GM19395 (cell line): ENCODE results near the gene FIBCD1.

Source experiments
- ATAC-seq: cut with Tn5 transposase; IDR thresholded peaks from one replicate; pipeline ENCODE4 v1.9.1; 2021; ENCODE audit warnings: mild to moderate bottlenecking, moderate library complexity; ENCODE audit not compliant: unreplicated experiment

The FIBCD1 gene

DNA sequence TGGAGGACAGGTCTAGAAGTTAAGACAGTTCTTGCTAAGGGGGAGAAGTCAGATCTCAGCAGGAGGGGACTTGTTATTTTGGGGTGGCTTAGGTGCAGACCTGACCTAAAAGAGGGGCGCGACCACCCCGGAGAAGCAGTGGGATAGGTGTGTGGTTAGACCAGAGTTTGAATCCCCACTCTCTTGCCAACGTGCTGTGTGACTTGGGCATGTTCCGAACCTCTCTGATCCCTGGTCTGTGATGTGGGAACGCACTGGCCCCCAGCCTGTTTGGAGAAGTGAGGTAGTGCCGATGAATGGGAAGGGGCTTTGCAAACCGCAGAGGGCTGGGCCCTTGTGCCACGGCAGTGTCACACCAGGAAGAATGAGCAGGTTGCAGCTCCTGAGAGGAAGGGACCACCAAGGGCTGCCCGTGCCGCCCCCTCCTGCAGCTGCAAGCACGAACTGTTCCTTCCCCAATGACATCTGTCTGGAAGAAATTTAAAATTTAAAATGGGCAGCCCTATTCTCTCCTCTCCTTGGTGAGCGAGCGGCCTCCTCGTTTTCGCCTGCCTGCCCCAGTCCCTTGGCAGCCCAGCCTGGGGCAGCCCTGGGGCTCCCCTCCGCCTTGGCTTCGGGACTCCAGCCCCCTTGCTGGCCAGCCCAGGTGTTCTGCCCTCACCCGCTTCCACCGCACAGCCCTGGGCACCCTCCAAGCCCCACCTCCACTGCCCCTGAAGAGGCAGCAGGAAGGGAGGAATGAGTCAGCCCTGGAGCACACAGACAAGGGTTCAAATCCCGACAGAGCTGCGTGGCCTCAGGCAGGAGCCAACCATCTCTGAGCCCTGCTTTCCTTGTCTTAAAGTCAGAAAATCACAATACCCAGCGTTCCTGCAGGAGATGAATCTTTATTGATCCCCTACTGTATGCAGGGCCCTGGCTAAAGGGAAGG, 1.6 kb downstream of the FIBCD1 start:
- no peak for ATAC-seq

DNA sequence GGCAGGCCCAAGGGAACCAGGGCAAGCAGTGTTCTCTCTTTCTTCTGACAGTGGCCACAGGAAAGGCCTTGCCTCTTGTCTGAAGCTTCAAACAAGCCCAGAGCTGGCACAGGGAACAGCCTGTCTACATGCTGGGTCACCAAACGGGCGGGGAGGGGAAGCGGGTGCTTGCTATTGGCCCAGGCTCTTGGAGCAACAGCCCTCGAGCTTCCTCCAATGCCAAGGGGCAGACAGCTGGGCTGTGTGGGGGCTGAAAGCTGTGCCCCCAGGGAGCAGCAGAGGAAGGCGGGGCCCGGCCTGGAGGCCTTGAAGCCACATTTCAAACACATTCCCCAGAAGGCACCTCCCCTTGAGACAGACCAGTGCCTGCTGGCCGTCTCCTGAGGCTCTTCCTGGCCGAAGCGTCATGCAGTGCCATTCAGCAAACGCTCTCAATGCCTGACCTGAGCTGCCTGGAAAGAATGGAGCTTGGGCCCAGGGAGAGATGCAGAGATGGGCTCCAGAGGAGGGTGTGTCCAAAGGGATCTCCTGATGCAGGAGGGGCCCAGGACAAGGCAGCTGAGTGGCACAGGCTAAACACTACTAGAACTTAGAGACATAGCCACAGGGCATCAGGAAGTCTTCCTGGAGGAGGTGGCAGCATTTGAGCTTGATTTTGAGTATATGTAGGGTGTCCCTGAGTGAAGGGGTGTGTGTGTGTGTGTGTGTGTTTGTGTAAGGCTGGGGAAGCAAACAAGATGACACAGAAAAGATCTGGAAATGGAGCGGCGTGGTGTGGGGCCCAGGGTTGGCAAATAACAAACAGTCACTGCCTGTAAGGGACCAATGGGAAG, 2.5 kb downstream of the FIBCD1 start:
- ATAC-seq: no peak

DNA sequence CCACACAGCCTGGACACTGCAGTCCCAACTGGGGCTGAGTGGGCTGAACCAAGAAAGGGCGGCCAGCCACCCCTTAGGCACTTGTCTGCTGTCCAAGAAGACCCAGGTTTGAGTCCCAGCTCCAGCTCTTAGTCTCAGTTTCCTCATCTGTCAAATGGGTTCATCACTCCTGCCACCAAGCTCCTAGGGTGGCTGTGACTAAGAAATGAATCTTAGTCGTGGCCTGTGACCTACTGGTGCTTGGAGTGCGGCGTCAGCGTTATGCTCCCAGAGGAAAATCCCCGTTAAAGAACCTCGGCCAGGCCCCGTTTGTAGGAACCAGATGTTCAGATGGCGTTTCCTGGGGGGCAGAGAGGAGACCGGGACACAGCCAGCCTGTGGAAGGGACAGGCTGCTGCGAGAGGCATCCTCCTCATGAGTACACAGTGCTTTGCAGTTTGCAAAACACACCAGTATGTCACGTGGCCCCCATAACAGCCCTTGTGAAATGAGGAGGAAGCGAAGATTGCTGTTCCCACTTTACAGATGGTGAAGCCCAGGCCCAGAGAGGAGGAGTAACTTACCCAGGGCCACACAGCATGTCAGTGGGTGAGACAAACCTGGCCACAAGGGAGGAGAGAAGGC, 3.3 kb downstream of the FIBCD1 start:
- no peak for ATAC-seq

DNA sequence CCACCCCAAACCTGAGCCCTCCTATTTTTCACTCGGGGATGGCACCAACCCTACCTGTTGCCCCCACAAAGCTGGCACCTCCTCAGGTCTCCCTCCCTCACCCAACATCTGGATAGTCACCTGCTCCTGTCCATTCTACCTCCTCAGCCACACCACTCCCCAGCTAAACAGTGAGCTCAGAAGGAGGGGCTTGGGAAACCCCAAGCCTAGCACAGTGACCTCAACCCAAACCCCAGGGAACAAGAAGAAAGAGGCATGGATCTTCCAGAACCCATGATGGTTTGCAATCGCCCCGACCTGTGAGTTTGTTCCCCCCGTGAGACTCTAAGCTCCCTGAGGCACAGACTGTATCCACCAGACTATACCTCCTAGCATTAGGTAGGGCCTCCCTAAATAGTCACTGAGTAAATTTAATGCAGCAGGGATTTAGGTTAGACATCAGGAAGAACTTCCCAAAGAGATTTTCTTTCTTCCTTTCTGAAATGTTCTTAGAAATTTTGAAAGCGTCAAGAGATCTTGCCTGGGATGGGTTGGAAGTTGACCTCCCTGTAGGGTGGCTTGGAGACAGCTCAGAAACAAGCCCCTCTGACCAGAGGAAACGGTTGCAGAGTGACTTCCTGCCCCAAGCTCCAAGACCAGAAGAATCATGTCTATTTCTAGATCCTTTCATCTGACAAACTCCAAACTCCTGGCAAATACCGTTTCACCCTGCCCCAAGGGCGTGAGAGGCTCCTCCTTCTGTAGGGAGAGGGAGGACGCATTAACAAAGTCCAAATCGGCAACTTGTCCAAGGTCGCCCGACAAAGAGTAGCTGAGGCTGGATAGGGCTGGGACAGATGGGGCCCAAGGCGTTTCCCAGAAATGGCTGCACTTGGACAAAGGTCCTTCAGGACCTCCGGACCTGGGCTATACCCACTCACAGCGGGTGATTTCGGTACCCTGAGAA, 4.1 kb downstream of the FIBCD1 start:
- ATAC-seq: no peak

DNA sequence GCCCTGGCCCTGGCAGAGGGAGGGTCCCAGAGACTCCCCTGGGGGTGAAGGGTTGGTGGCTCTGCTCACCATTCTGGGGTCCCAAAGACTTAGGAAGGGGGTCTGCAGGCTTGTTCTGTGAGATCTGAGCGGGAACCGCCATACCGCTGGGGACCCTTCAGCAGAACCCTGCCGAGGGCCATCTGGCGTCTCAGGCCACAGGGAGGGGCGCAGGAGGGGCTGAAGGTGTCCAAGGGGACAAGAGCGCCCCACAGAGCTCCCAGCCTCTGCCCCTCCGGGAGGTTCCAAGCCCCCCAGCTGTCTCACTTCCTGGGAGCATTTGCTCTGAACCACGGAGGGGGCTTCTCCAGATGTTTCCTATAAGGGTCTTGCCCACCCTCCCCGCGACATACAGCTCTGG, 4.8 kb downstream of the FIBCD1 start:
- no peak for ATAC-seq

DNA sequence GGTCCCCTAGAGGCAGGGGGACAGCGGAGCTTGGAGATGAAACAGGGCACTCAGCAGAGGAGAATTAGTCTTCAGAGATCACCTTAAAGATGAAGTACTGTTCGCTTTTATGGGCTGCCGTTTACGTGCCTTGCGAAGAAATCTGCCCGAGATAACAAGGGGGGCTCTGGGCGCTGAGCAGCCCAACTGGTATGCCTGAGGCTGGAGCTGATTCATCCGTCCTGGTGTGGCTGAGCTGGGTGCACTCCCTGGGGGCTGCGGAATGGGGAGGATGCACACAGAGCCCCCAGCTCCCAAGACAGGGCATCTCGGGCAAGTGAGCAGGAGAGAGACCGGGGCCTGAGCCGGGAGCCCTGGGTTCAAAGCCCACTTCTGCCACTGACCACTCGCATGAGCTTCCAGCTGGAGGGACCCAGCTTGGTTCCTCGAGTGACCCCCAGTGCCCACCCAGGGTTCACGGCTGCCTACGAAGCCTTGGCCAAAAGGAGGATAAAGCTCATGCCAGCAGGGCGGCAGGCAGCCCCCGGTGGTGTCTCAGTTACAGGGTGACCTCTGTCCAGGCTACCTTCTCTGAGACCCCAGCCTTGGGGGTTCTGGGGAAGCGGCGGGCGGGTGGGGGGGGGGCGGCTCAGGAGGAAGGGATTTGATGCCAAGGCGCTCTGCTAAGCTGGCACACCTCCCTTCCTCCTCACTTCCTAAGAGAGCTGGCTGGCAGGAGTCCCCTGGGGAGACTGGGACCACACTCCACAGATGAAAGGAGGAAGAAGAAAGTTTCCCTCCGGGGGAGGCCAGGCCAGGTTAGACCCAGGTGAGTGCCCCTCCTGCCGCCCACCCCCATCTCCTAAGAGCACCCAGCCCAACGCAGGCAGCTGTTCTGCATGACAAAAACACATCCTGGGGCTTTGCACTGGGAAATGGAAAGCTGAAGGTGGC, 5.7 kb downstream of the FIBCD1 start:
- ATAC-seq: no peak

DNA sequence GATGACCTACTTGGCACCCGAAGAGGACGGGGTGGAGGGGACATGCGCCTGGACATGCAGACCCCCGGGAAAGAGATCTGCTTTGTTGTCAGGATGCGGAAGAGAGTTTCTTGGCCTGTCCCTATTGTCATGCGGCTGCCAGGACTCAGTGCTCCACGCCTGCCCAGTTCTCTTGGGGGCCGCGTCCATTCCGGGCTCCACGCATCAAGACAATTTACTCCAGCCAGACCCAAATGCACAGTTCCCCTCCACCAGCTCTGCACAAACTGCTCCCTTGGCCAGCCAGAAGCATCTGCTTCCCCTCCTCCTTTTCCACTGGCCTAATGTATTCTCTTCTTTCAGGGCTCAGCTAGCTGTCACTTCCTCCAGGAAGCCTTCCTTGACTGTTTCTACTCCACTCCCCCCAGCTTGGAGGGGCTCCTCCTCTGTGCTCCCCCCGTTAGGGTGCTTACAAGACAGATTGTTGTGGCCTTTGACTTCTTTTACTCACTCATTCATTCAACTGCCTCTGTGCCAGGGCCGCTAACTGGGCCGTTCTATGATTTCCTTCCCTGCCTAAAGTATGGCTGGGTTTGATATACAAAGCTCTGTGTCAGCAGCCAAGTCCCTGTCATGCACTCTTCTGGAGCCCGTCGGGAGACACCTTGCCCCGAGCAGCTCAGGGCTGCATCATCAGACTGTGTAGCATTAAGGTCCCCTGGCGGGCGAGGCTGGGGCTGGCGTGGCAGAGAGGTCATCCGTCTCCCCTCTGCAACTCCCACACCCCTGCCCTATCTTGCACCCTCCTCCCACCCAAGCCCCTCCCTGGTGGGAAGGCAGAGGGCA, 6.6 kb downstream of the FIBCD1 start:
- ATAC-seq: no peak

DNA sequence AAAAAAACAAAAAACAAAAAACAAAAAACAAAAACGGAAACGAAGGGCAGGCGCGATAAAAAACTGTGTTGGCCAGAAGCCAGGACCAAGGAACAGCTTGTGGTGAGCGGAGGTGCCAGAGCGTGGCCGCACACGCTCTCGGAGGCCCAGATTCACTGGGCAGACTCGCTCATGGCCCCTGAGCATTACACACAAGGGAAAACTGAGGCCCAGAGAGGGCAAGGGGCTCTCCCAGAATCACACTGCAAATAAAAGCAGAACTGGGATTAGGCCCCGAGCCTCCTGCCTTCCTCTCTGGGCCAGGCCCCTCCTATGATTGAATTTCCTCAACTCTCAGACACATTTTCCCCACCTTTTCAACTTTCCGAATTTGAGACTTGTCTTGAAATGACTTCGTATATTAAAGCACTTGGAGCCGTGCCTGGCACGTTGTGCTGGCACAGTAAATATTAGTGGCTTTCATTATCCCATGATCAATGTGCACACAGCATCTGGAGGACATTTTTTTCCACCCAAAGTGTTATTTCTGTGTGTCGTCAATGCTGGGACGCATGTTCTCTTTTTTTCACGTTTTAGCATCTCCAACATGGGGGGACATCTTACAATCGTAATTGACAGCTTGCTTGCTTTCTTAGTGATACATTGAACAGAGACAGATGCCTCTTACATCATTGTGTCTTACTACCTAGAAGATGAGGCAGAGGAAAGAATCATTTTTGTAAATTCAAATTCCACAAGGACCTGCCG, 7.4 kb downstream of the FIBCD1 start:
- ATAC-seq: no peak

DNA sequence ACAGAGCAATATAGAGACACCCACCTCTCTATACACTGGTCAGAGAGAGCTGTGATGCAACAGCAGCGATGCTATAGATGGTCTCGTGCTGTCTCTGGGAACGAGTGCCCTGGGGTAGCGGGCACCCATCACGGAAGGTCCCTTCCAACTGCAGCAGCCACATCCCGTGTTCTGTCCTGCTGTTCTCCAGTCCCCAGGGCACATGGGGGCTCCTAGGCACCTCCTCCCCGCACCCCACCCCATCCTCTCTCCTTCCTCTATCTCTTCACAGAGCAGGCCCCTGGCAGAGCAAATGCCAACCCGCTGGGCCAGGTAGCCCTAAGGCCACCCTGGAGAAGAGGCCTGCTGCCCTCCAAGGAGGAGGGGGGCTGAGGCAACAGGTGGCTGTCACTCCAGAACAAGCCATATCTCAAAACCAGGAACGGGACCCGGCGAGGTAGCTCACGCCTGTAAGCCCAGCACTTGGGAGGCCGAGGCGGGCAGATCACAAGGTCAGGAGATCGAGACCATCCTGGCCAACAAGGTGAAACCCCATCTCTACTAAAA, 8.2 kb downstream of the FIBCD1 start:
- no peak for ATAC-seq

DNA sequence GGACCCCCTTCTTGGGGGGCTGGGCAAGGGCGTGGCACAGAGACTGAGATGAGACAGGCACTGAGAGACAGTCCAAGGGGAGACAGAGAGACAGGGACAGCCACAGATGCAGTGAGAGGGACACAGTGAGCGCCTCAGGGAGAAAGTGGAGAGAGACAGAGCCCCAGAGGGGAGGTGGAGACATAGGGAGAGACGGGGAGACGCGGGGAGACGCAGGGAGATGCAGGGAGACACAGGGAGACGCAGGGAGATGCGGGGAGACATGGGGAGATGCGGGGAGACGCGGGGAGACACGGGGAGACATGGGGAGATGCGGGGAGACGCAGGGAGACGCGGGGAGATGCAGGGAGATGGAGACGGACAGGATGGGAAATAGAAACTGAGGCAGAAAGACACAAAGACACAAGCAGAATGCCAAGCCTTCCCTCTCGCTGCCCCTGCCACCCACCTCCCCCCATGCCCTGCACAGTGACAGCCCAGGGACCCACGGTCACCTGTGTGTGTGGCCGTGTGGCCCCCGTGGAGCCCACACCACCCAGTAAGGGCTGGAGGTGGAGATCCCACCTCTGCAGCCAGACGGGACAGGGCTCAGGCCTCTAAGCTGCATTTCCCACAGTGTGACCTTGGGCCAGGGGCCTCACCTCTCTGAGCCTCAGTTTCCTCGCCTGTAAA, 8.8 kb downstream of the FIBCD1 start:
- no peak for ATAC-seq

DNA sequence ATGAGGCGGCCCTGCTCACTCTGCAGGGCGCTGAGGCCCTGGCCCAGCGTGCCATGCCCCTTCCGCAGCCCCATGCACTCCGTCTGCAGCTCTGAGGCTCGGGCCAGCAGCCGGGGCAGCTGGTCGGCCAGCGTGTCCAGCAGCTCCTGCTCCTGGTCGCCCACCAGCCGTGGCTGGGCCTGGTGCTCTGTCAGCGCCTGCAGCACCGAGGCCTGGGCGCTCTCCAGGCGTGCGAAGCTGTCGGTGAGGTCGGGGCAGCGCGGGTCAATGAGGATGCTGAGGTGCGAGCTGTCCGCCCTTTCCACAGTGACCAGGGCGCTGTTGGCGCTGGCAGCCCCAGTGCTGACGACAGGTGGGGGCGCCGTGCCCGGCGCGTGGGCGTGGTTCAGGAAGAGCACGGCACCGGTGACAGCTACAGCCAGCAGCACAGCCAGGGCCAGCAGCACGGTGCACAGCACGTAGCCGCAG, 9.4 kb downstream of the FIBCD1 start:
- no peak for ATAC-seq

DNA sequence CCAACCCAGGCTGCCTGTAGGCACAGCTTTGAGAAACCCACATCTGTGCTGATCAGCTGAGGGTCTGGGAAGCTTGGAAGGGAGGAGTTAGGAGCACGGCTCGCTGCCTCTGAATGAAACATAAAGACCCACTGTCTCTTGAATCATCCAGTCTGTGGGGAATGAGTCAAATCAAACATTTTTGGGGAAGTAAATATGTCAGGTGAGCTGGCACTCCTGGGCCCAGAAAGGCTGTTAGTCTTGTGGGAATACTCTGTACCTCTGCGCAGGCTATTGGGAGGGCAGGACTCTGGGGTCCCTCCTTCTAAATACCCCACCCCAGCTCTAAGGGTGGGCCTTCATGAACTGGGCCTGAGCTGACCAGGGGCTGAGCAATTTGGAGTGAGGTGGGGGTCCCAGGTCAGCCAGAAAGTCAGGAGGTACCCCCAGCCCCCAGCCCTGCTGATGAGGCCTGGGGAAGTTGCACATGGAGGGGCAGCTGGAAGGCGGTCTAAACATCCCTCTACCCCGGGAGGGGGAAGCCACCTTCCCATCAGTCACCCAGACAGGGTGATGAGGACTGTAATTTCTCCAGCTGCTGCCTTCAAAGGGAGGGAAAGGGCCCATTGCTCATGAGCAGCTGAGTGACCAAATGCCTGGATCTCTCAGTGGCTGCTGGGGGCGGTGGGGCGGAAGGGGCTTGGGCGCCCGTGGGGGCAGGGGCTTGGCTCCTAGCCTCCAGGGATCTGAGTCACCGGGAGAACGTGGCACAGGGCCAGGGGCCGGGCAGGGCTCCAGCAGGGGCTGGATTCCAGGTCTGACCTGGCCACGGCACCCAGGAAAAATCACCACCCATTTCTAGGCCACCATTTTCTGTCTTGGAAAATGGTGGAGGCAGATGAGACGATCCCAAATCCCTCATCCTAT, 10.8 kb downstream of the FIBCD1 start:
- no peak for ATAC-seq

DNA sequence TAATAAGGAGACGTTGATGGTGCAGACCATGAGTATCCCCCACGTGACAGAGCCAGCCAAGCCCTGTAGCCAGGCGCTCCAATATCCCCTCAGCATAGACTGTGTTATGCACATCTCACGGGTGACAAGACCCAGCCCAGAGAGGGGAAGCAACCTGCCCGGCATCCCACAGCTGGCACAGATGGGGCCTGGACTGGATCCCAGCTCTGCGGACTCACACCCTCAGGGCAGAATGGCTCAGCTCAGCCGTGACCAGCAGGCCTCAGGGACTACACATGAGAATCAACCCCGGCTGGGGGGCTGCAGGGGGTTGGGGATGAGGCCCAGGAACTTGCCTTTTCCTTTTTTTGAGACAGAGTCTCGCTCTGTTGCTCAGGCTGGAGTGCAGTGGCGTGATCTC, 11.7 kb downstream of the FIBCD1 start:
- ATAC-seq: no peak

DNA sequence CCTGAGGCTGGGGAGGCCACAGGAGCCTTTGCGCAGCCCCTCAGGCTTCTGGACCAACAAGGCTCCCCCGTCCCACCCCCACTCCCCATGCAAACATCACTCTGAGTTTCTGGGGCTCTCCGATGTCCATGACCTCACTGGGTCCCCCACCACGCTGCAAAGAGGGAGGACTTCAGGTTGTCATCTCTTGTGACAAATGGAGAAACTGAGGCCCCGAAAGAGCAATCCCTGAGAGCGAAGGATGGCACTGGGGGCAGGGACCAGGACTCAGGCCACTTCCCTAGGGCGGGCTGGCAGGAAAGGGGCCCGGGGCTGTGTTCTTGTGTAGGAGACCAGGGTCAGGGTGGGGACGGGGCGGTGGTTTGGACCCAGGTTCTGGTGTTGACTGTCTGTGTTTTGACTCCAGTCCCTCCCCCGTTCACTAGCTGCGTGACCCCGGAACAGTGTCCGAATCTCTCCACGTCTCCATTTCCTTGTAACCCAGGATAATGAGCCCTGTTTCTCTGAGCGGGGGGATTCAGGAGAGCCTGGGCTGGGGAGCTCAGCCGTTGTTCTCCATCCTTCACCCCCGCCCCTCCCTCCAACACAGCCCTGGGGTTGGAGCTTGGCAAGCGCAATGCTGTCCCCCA, 13.9 kb downstream of the FIBCD1 start:
- no peak for ATAC-seq

DNA sequence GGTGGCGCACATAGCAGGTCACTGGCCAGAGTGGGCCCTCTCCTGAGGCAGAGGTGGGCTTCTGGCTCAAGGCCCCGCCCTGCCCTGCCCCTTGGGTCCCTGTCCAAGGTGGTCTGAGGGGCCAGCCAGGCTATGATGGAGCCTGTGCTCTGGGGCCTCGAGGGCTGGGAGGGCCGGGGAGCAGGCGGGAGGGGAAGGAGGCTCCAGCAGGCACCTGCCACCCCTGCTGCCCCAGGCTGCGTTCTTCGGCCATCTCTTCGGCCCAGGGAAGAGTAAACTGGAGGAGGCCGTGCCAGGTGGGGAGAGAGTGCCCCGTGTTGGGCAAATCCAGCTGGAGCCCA, 14.6 kb downstream of the FIBCD1 start:
- ATAC-seq: no peak
